AG10803 (cell line): Measurements from ENCODE around the gene RAD51B.

Experiments used
- DNase-seq: peaks from one replicate; pipeline ENCODE4 v3.0.0; 2010; ENCODE audit warnings: low read depth
- H3K4me3 ChIP-seq: 2 replicates; pipeline ENCODE4 v1.5.1; 2011; ENCODE audit warnings: mild to moderate bottlenecking, low read length, control low read depth
- CTCF ChIP-seq: conservative IDR thresholded peaks from 2 replicates; pipeline ENCODE4 v1.5.1; 2011; ENCODE audit warnings: mild to moderate bottlenecking, low read length, control low read depth, inconsistent platforms

Gene RAD51B

GRCh38 chr14:68654471-68654941 lies 834.9 kb downstream of the RAD51B start:
- DNase-seq = no peak

GRCh38 chr14:68655021-68655831 lies 835.6 kb downstream of the RAD51B start:
- no peak overlapping the region for H3K4me3 ChIP-seq
- TF ChIP-seq CTCF = no peak
- no peak for DNase-seq

More at GRCh38 chr14:68654471-68654941, 834.9 kb downstream of the RAD51B start:
- no peak overlapping the region for H3K4me3 ChIP-seq
- TF ChIP-seq CTCF = no peak

DNA sequence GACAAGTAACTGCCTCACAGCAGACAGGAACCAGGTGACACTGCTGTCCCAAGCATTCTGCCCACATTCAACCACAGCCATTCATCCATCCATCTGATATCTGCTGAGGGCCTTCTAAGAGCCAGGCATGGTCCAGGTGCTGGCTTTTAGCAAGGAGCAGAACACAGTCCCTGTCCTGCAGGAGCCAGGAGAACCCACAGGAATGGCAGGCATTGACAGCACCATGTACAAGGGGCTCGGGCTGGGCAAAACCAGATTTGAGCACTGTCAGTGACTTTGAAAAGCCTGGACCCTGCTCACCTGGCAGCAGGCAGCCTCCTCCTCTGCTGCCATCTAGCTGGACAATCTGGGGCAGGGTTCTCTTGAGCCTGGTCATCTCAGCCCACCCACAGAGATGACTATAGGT lies 836.3 kb downstream of the RAD51B start:
- no peak for DNase-seq
- 0 out of 2 replicates have a peak, but pooled peaks have one; percentile 3 for TF ChIP-seq CTCF
- no peak overlapping the region for H3K4me3 ChIP-seq

DNA sequence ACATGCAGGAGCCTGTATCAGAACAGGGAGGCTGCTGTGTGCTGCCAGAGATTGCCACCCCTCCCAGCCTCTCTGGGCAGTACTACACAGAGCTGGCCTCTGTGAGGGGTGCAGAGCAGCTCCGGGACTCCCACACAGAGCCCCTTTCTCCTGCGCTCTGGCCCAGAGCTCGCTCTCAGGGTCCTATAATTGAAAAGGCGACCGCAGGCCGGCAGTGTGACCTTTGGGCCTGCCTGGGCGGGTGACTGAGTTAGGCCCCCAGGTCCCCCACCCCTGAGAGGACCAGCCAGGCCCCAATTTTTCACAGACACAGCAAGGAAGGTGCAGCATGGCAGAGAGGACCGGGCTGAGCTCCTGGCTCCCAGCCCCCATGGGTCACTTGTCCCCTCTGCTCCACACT lies 836.9 kb downstream of the RAD51B start:
- TF ChIP-seq CTCF = no peak
- no peak for DNase-seq
- no peak overlapping the region for H3K4me3 ChIP-seq

DNA sequence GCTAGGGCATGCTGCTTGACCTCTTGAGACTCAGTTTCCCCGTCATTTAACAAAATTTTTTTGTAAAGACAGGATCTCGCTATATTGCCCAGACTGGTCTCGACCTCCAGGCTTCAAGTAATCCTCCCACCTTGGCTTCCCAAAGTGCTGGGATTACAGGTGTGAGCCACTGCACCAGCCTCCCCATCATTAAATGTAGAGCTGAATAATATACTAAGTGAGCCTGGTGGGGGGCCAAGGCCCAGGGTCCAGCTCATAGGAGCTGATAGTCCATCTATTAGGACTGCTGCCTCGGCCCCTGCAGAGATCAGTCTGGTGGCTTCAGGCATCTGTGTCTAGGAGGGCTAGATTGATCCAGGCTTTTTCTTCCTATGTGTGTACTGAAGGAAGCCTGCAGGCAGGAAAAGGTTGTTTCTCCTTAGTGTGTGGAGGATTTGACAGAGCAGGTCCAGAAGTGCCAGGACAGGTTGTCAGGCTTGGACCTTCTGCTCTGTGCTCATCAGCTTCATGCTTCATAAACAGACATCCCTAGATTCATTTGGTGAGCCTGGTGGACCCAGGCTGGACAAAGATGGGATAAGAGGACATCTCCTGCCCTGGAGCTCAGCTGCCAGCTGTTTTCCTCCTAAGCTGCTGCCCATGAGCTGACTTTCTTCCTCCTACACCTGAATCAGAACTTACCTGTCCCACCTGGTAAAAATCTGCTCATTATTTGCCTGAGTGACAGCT lies 837.9 kb downstream of the RAD51B start:
- H3K4me3 ChIP-seq = no peak overlapping the region
- TF ChIP-seq CTCF = no peak
- DNase-seq = no peak

DNA sequence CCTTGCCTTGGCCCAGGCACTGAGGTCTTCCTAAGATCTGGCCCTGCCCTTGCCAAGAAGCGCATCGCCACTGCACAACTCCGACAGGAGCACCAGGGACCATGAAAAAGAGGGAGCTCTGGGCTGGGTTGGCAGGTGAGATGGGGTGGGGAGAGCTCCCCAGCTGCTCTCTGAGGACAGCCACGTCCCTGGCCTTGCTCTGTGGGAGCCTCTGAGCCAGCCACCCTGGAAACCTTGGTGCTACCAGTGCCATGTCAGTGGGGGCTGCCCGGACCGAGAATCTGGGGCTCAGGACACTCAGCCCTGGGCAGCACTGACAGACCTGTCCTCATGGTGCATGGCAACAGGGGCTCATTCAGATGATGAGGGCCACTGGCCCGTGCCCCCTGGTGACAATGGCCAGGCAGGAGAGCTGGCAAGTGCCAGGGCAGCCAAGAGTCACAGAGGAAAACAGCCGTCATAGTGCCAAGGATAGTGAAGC lies 838.5 kb downstream of the RAD51B start:
- no peak for DNase-seq
- TF ChIP-seq CTCF = no peak
- no peak overlapping the region for H3K4me3 ChIP-seq
